Neural progenitor cell (in vitro differentiated cells): ENCODE measurements around the gene EDNRB.

Experiments used
- CTCF ChIP-seq: fragments of 200-600 bp; sonication (generic); IDR thresholded peaks from 2 replicates; pipeline ENCODE4 v1.5.1; 2017; ENCODE audit warnings: antibody characterized with exemption, mild to moderate bottlenecking
- EZH2 ChIP-seq: fragments of 200-600 bp; sonication (generic); IDR thresholded peaks from 2 replicates; pipeline ENCODE4 v1.6.1; 2017; ENCODE audit warnings: antibody characterized with exemption, mild to moderate bottlenecking, moderate library complexity
- EZH2phosphoT487 ChIP-seq: fragments of 200-600 bp; sonication (generic); IDR thresholded peaks from 2 replicates; pipeline ENCODE4 v1.6.1; 2017; ENCODE audit warnings: antibody characterized with exemption

GRCh38 chr13:77904031-77904430, 14.6 kb downstream of the EDNRB start:
- TF ChIP-seq CTCF (no peak), EZH2phosphoT487 (no peak), EZH2 (no peak)
